Stimulated activated naive CD4-positive, alpha-beta T cell (primary cell): ENCODE data around the gene GYG2.
A peak's percentile ranks its signal among the peaks of the same experiment; 100 is the strongest.
"Not testable (repeated sequence)": the region's sequence is repeated elsewhere in the genome, so short reads cannot be mapped to it uniquely, and the experiment has no call there.

Source experiments
- DNase-seq, 6 experiments: peaks; one replicate each; lab custom pipeline; 2025; lab: John Stamatoyannopoulos, UW

GYG2 gene

GRCh38 chrX:2828344-2828958 is at the start of gene GYG2:
TSS of gene GYG2 (plus strand) at chrX:2828930. CDS start at chrX:2830189, 1,259 bp downstream.
- no peak for DNase-seq

GRCh38 chrX:2780472-2781225 is 48.1 kb upstream of the GYG2 start:
- not testable (repeated sequence) for DNase-seq

- DNase-seq: no peak
Observed at GRCh38 chrX:2781226-2781571, 47.5 kb upstream of the GYG2 start.

- peak in 1 of 6 experiments; percentile 6 for DNase-seq
Observed at GRCh38 chrX:2781698-2782097, 47.0 kb upstream of the GYG2 start.

DNA sequence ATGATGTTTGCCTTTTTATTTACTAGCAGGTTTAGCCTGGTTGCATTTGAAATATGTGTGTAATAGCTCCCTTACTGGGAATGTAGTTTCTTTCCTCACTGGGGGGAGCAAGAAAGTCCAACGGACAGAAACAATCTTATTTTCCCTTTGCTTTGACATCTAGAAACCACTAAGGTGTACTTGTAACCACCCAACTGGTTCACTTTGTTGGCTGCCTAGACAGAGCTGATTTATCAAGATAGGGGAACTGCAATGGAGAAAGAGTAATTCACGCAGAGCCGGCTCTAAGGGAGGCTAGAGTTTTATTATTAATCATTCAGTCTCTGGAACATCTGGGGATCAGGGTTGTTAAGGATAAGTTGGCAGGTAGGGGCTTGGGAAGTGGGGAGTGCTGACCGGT is 46.6 kb upstream of the GYG2 start:
- DNase-seq: no peak

- DNase-seq: no peak
Observed at GRCh38 chrX:2782778-2783177, 46.0 kb upstream of the GYG2 start.

GRCh38 chrX:2784026-2784425 is 44.7 kb upstream of the GYG2 start:
- no peak for DNase-seq

DNA sequence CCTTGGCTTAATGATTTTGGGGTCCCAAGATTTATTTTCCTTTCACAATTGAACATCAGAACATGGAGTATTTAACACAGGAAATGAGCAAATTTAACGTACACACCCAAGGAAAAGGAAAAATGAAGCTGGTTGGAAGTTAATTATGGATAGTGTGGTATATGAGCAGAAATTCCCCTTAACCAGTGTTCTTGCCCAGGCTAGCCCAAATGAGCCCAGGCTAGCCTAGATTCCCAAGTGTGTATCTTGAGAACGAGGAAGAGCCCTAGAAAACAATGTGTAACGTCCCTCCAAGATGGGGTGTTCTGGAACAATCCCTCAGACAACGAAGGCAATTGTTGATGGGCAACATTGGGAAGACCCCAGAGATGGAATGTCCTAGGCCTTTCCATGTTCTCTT is 43.2 kb upstream of the GYG2 start:
- no peak for DNase-seq

DNA sequence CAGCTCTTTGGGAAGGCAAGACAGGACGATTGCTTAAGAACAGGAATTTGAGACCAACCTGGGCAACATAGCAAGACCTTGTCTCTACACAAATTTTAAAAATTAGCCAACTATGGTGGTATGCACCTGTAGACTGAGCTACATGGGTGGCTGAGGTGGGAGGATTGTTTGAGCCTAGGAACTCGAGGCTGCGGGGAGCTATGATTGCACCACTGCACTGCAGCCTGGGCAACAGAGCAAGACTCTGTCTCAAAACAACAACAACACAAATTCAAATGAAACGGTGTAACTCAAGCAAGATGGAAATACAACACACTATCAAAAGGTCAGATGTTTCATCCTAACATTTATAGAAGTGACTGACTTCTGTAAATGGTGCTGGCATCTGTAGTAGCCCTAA is 39.8 kb upstream of the GYG2 start:
- no peak for DNase-seq

DNA sequence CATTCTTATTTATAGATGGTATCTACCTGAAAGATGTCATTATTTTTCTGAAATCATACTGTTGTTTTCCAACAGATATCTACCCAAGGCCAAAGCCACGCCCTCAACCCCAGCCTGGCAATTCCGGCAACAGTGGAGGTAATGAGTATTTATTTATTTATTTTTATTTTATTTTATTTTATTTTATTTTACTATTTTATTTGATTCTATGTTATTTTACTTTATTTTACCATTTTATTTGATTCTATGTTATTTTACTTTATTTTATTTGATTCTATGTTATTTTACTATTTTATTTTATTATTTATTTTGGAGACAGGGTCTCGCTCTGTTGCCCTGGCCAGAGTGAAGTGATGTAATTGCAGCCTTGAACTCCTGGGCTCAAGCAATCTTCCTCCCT is 39.2 kb upstream of the GYG2 start:
- no peak for DNase-seq

- no peak for DNase-seq
Observed at GRCh38 chrX:2793752-2794151, 35.0 kb upstream of the GYG2 start.

- DNase-seq: no peak
Observed at GRCh38 chrX:2794336-2794735, 34.4 kb upstream of the GYG2 start.

DNA sequence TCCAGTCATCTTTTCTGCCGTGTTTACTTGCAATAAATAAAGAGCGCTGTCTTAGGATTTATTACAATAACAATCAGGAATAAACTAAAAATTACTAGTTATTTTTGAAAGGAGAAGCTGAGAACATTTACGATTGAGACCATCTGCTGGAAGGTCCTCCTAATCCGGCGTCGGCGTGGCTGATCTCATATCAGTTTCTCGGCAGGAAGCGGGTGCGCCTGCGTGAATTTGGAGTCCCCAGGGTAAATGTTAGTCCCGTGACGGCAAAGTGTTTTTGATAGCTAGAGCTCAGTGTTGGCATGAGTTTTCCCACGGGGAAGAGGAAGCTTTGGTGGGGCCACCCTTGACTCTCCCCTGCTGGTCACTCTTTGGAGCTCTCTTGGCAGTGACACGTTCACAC is 31.9 kb upstream of the GYG2 start:
- not testable (repeated sequence) for DNase-seq

DNA sequence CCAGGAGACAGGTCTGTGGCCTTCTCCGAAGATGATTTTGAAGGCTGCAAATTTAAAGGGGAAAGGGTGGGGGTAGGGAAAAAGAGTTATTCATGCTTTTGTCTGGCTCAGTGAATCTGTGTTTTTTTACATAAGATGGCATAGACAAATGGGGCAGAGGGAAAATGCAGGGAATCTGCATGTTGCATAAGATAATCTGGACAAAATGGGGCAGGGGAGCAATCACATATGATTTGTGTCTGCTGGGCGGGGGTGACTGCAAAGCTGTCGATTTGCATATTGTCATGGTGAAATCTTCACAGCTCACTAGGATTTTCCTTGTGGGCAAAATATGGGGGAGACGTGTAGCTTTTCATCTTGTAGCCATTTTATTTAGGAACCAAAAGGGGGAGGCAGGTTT is 29.4 kb upstream of the GYG2 start:
- DNase-seq: no peak

DNA sequence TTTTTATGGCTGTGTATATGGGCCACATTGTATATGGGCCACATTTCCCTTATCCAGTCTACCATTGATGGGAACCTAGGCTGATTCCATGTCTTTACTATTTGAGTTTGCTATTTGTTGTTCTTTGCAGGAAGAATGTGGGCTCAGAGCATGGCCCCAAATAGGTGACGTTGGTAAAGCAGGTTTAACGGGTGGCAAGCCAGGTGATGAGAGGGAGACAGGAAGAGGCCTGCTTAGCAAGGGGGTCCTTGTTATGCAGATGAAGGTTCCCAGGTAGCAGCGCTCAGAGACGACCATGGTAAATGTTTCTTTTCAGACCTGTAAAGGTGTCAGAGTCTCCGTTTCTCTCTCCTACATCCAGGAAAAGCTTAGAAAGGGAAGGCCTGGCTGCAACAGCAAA is 28.8 kb upstream of the GYG2 start:
- DNase-seq: not testable (repeated sequence)

DNA sequence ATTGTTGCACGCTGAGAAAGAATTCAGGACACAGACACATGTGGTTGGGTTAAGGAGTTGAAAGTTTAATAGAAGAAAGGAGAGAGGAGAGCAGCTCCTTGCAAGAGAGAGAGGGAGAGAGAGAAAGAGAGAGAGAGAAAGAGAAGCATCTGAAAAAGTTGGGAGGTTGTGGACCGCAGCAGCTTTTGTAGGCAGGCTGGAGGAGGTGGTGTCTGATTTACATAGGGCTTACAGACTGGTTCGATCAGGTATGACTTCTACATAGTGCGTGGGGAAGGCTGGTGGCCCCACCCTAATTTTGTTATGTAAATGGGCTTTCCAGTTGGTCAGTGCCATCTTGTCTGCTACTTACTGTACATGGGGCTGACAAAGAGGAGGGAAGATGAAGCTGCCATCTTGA is 27.5 kb upstream of the GYG2 start:
- DNase-seq: no peak

- DNase-seq: not testable (repeated sequence)
Observed at GRCh38 chrX:2802376-2803090, 26.2 kb upstream of the GYG2 start.

DNA sequence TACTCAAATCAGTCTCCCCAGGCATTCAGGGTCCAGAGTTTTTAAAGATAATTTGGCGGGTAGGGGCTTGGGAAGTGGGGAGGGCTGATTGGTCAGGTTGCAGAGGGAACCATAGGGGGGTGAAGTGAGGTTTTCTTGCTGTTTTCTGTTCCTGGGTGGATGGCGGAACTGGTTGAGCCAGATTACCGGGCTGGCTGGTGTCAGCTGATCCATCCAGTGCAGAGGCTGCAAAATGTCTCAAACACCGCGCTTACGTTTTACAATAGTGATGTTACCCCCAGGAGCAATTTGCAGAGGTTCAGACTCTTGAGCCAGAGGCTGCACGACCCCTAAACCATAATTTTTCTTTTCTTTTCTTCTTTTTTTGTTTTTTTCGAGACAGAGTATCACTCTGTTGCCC is 25.2 kb upstream of the GYG2 start:
- not testable (repeated sequence) for DNase-seq

GRCh38 chrX:2804106-2804843 is 24.5 kb upstream of the GYG2 start:
- DNase-seq: not testable (repeated sequence)

DNA sequence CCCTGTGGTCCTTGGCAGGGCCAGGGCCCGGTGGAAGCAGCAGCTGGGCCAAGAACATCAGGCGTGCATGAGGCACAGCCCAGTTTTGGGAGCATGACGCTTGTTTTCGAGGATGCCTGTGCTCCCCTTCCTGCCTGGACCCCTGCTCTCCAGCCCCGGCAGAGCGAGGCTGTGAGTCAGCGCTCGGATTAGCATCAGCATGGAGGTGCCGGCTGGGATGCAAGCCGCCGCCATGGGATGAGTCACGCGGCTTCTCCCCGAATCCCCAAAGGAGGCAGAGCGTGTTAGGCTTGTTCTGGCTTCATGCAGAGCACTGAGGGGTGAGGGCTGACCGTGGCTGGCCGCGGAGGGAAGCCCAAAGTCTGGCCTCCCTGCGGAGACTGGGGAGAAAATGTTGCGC is 23.9 kb upstream of the GYG2 start:
- DNase-seq: not testable (repeated sequence)

DNA sequence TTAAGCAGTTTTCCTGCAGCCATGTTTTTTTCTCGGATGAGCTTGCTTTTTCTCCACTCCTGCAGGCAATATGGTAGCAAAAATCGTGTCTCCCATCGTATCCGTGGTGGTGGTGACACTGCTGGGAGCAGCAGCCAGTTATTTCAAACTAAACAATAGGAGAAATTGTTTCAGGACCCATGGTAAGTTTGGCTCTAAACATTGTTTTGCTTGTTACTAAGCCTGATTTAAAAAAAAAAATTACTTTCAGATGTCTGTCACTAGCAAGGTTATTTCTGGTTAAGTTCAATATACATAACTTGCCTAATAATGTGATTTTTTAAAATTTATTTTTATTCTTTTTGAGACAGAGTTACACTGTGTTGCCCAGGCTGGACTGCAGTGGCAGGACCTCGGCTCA is 17.5 kb upstream of the GYG2 start:
- DNase-seq: no peak

GRCh38 chrX:2812161-2812907 is 16.4 kb upstream of the GYG2 start:
- peak in 4 of 6 experiments; percentile 3 to 55 (median 26) for DNase-seq
